CD14-positive monocyte (primary cell): ENCODE results near the gene SAP130. TPM values are rescaled to one million over a fixed set of nuclear protein-coding genes. Genes with fewer than 3 reads are reported as not detected.

Source experiments
- DNase-seq, 3 donors: peaks; one replicate each; pipeline ENCODE4 v3.0.0-alpha.2; 2011 to 2022
- H2AFZ ChIP-seq: 2 replicates; pipeline ENCODE4 v1.6.0; 2012; ENCODE audit warnings: mild to moderate bottlenecking, low read depth, low read length, inconsistent platforms; ENCODE audit not compliant: insufficient read depth, poor library complexity, severe bottlenecking
- H3K27ac ChIP-seq, 2 donors: 1 replicate in 1 of 2; 2 replicates in 1 of 2; pipeline ENCODE4 v1.5.1; 2012 to 2013; ENCODE audit warnings: low read length in 2 of 2, control low read depth in 1 of 2, inconsistent platforms in 1 of 2, low read depth in 1 of 2, mild to moderate bottlenecking in 1 of 2
- H3K27me3 ChIP-seq, 2 donors: one replicate each; pipeline versions ENCODE4 v1.6.0 to v1.6.1; 2011 to 2013; ENCODE audit warnings: low read length in 2 of 2; ENCODE audit not compliant: control insufficient read depth in 2 of 2, insufficient read depth in 2 of 2
- H3K36me3 ChIP-seq, 2 donors: replicated peaks in 1 of 2; 1 replicate in 1 of 2; 2 replicates in 1 of 2; pipeline versions ENCODE4 v1.5.1 to v1.6.1; 2012 to 2013; ENCODE audit warnings: low read length in 2 of 2, control low read depth in 1 of 2, inconsistent platforms in 1 of 2, mild to moderate bottlenecking in 1 of 2; ENCODE audit not compliant: insufficient read depth in 2 of 2, control insufficient read depth in 1 of 2
- H3K4me1 ChIP-seq, 2 donors: 1 replicate in 1 of 2; 2 replicates in 1 of 2; pipeline versions ENCODE4 v1.5.1 to v1.6.1; 2012 to 2013; ENCODE audit warnings: low read length in 2 of 2, control low read depth in 1 of 2, inconsistent platforms in 1 of 2, mild to moderate bottlenecking in 1 of 2, moderate library complexity in 1 of 2; ENCODE audit not compliant: insufficient read depth in 2 of 2, control insufficient read depth in 1 of 2
- H3K4me2 ChIP-seq: replicated peaks from 2 replicates; pipeline ENCODE3; 2012; ENCODE audit warnings: low read length, moderate library complexity, mild to moderate bottlenecking; ENCODE audit not compliant: poor library complexity, severe bottlenecking; ENCODE audit errors: extremely low read depth
- H3K4me3 ChIP-seq, 3 experiments: fragments of 200-600 bp in 1 of 3; sonication (generic) in 1 of 3; replicated peaks in 1 of 3; 1 replicate in 2 of 3; 2 replicates in 1 of 3; pipeline ENCODE4 v1.5.1; 2011 to 2013; ENCODE audit warnings: low read length in 3 of 3, mild to moderate bottlenecking in 3 of 3, control low read depth in 2 of 3, low read depth in 2 of 3, inconsistent platforms in 1 of 3, moderate library complexity in 1 of 3
- H3K79me2 ChIP-seq: 2 replicates; pipeline ENCODE4 v1.6.0; 2012; ENCODE audit warnings: mild to moderate bottlenecking, control low read depth, inconsistent platforms, low read length, moderate library complexity; ENCODE audit not compliant: insufficient read depth
- H3K9ac ChIP-seq: 2 replicates; pipeline ENCODE4 v1.6.0; 2017; ENCODE audit warnings: low read length, mild to moderate bottlenecking; ENCODE audit not compliant: insufficient read depth, poor library complexity, severe bottlenecking
- H3K9me3 ChIP-seq, 2 donors: replicated peaks in 1 of 2; 1 replicate in 1 of 2; 2 replicates in 1 of 2; pipeline versions ENCODE4 v1.5.1 to v1.6.1; 2012 to 2013; ENCODE audit warnings: low read length in 2 of 2, control low read depth in 1 of 2; ENCODE audit not compliant: control insufficient read depth in 1 of 2, insufficient read depth in 1 of 2
- H4K20me1 ChIP-seq: 2 replicates; pipeline ENCODE4 v1.6.0; 2012; ENCODE audit warnings: mild to moderate bottlenecking, low read length, control low read depth, moderate library complexity; ENCODE audit not compliant: insufficient read depth
- H3K27ac Mint-ChIP-seq, 7 donors: one replicate each; pipeline ENCODE4 v1.8.0; 2020; ENCODE audit warnings: mild to moderate bottlenecking in 7 of 7, mixed read lengths in 7 of 7, moderate library complexity in 6 of 7, inconsistent platforms in 2 of 7
- H3K27me3 Mint-ChIP-seq, 3 donors: one replicate each; pipeline ENCODE4 v1.8.0; 2021 to 2022; ENCODE audit warnings: low read depth in 3 of 3, mild to moderate bottlenecking in 3 of 3, mixed read lengths in 3 of 3, moderate library complexity in 3 of 3, inconsistent platforms in 1 of 3
- H3K36me3 Mint-ChIP-seq, 2 donors: one replicate each; pipeline ENCODE4 v1.8.0; 2020; ENCODE audit warnings: mixed read lengths in 2 of 2, inconsistent platforms in 1 of 2, mild to moderate bottlenecking in 1 of 2
- H3K4me1 Mint-ChIP-seq: one replicate; pipeline ENCODE4 v1.8.0; 2020; ENCODE audit warnings: mild to moderate bottlenecking, mixed read lengths
- H3K4me3 Mint-ChIP-seq, 2 donors: one replicate each; pipeline ENCODE4 v1.8.0; 2020; ENCODE audit warnings: mild to moderate bottlenecking in 2 of 2, mixed read lengths in 2 of 2, moderate library complexity in 1 of 2
- H3K9me3 Mint-ChIP-seq, 7 donors: one replicate each; pipeline ENCODE4 v1.8.0; 2020 to 2022; ENCODE audit warnings: mixed read lengths in 7 of 7, mild to moderate bottlenecking in 6 of 7, moderate library complexity in 6 of 7, inconsistent platforms in 2 of 7
- CTCF ChIP-seq: fragments of 200-600 bp; IDR thresholded peaks from one replicate; pipeline ENCODE4 v1.8.0; 2022; ENCODE audit warnings: antibody characterized with exemption, mild to moderate bottlenecking
- WGBS: methylation state at CpG from one replicate; pipeline ENCODE4 v1.1.5; 2013; ENCODE audit warnings: missing lambda C conversion rate; ENCODE audit not compliant: insufficient coverage; 5-methylcytosine and 5-hydroxymethylcytosine counted together
- intact Hi-C, 2 donors: fragments of 100-400 bp; cut with micrococcal nuclease; formaldehyde crosslinking; loops; one replicate each; pipeline versions ENCODE4 v1.15.0 to v1.15.1; 2023
- polyA plus RNA-seq, 3 donors: library from polyadenylated mRNA; depleted of rRNA in 1 of 3; unstranded in 2 of 3; stranded (reverse) in 1 of 3; fragments of 300-500 nt in 2 of 3; fragments of >200 nt in 1 of 3; fragmentation: Illumina TruSeq in 2 of 3; gene quantifications; 1 replicate in 2 of 3; 2 replicates in 1 of 3; pipeline ENCODE4 v1.2.3, GENCODE V29; 2012 to 2021

The SAP130 gene
- polyA plus RNA-seq, 3 donors: 2.8 to 16.4 (median 6.4) TPM

- Histone ChIP-seq H3K4me3 (peak overlapping the region in 1 of 3 experiments; percentile 30), H4K20me1 (no peaks in the 10 kb centered on the region), H3K27ac (peak overlapping the region in 1 of 2 donors; percentile 64), H3K36me3 (peaks cover 35 to 93% of the 10 kb centered on the region in 2 donors), H3K4me1 (peaks cover 5 to 6% of the 10 kb centered on the region in 2 donors), H3K9me3 (no peaks in the 10 kb centered on the region), H3K4me2 (peak overlapping the region; percentile 12), H2AFZ (peak overlapping the region; percentile 32), H3K79me2 (no peaks in the 10 kb centered on the region), H3K9ac (peak overlapping the region; percentile 1), H3K27me3 (no peaks in the 10 kb centered on the region)
- peak overlapping the region; percentile 42 to 75 for H3K4me3 Mint-ChIP-seq
- no peaks in the 10 kb centered on the region for H3K9me3 Mint-ChIP-seq
- peak overlapping the region; percentile 49 to 83 (median 65) for H3K27ac Mint-ChIP-seq
- H3K4me1 Mint-ChIP-seq: peaks cover 10% of the 10 kb centered on the region
- intact Hi-C loops: loop anchor here in 1 of 2 donors (10.0 kb wide), 1 partner anchor 90 kb away; no protein-coding TSS in a partner anchor
- TF ChIP-seq CTCF: peak; percentile 12
- WGBS: 80% methylated on average over 1 of the region's 8 CpGs
- H3K36me3 Mint-ChIP-seq: peaks cover 28 to 51% of the 10 kb centered on the region in 2 donors
- H3K27me3 Mint-ChIP-seq: no peaks in the 10 kb centered on the region
- peak; percentile 15 to 49 (median 16) for DNase-seq
Observed at GRCh38 chr2:127954857-127955256, 73.0 kb downstream of the SAP130 start.

DNA sequence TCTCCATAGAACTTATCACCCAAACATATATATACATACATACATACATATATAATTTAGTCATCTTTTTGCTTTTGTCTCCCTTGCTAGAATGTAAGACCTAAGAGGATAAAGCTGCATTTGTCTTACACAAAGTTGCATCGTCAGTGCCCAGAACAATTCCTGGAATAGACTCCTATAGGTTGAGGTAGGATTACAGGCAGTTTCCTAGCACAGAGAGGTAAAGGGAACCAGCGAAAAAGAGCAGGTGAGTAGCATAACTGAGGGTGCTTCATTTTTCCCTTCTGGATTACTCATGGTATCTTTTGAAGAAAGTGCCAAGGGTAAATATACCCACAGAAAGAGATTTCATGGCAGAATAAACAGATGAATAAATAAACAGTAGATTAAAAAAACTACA is 74.0 kb downstream of the SAP130 start:
- Histone ChIP-seq H2AFZ (no peak overlapping the region), H3K27ac (no peak overlapping the region), H3K4me3 (no peak overlapping the region), H4K20me1 (no peaks in the 10 kb centered on the region), H3K27me3 (no peaks in the 10 kb centered on the region), H3K4me1 (peaks cover 5 to 6% of the 10 kb centered on the region in 2 donors), H3K9me3 (no peaks in the 10 kb centered on the region), H3K36me3 (peaks cover 45 to 93% of the 10 kb centered on the region in 2 donors), H3K4me2 (no peak overlapping the region), H3K79me2 (no peaks in the 10 kb centered on the region), H3K9ac (no peak overlapping the region)
- Mint-ChIP-seq H3K27me3 (no peaks in the 10 kb centered on the region), H3K4me1 (peaks cover 10% of the 10 kb centered on the region), H3K4me3 (no peak overlapping the region), H3K9me3 (no peaks in the 10 kb centered on the region), H3K36me3 (peaks cover 19 to 52% of the 10 kb centered on the region in 2 donors), H3K27ac (no peak overlapping the region)
- WGBS: no CpG with 5 or more reads among the region's 2 CpGs
- TF ChIP-seq CTCF: no peak
- no peak for DNase-seq
- intact Hi-C loops: loop anchor here in 1 of 2 donors (10.0 kb wide), 1 partner anchor 89 kb away; no protein-coding TSS in a partner anchor
